Measurements from ENCODE around the gene AMMECR1L.

GRCh38 chr2:127859712-127860085 is 26.1 kb downstream of the AMMECR1L start:
- TF ChIP-seq, protein P1, sequence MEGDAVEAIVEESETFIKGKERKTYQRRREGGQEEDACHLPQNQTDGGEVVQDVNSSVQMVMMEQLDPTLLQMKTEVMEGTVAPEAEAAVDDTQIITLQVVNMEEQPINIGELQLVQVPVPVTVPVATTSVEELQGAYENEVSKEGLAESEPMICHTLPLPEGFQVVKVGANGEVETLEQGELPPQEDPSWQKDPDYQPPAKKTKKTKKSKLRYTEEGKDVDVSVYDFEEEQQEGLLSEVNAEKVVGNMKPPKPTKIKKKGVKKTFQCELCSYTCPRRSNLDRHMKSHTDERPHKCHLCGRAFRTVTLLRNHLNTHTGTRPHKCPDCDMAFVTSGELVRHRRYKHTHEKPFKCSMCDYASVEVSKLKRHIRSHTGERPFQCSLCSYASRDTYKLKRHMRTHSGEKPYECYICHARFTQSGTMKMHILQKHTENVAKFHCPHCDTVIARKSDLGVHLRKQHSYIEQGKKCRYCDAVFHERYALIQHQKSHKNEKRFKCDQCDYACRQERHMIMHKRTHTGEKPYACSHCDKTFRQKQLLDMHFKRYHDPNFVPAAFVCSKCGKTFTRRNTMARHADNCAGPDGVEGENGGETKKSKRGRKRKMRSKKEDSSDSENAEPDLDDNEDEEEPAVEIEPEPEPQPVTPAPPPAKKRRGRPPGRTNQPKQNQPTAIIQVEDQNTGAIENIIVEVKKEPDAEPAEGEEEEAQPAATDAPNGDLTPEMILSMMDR (conservative IDR thresholded peaks at IDR 0.05; ENCODE audit: low read length) = no peak
- no peak for TF ChIP-seq EZH2phosphoT487 (IDR thresholded peaks at IDR 0.05; ENCODE audit: borderline replicate concordance)
